Activated naive CD4-positive, alpha-beta T cell treated with Interleukin-2 at 50 U/mL for 16 hours (primary cell): ENCODE measurements around the gene ATP10D.
"Not testable (repeated sequence)": the region's sequence is repeated elsewhere in the genome, so short reads cannot be mapped to it uniquely, and the experiment has no call there.

Experiments used
- DNase-seq: peaks from one replicate; pipeline ENCODE4 v3.0.0-alpha.2; 2020

The ATP10D gene

DNA sequence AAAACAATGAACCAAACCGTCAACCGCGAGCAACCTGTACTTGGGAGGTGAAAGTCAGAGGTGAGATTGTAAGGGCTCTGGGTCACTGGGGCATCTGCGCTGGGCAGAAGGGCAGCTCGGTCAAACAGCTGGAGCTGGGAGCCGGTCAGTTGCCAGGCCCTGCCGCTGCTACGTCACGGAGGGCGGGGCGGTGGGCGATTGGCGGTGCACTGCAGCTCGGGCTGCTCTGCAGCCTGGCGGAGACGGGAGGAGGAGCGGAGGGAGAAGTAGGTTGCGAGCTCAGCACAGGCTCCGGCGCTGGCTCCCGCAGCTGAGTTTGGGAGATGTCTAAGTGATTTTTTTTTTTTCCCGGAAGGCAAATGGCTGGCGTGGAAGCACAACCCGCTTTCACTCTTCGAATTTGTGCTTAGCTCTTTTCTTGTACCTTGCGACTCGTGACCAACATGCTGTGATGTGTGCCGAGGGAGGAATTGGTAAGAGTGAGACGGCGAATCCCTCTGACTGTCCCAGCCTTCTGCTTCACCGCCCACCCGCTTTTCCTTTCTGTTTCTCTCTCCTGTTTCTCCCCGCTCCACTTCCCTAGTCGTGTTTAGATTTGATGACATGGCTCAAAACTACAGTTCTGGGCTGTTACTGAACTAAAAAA is at the start of gene ATP10D:
Gene ATP10D (plus strand): TSS at position 229 of the 646 bp plus-strand sequence. CDS start 27,266 bp downstream, outside the sequence.
- DNase-seq = peak; percentile 77

DNA sequence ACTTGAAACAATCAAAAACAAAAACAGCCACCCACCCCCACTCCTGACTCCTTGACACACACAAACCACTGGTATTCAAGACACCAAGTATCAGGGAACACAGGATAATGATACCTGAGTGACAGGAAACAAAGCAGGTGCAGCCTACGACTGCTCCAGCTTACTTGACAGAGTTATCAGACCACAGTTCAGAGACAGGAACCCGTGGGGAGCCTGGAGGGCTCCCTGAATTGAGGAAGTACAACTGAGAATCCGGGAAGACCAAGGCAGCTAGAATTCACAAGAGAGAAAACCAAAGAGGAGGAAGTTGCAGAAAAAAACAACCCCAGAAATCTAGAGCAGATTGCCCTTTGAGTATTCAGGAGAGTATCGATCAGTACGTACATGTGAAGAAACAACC is 42.1 kb upstream of the ATP10D start:
- no peak for DNase-seq

DNA sequence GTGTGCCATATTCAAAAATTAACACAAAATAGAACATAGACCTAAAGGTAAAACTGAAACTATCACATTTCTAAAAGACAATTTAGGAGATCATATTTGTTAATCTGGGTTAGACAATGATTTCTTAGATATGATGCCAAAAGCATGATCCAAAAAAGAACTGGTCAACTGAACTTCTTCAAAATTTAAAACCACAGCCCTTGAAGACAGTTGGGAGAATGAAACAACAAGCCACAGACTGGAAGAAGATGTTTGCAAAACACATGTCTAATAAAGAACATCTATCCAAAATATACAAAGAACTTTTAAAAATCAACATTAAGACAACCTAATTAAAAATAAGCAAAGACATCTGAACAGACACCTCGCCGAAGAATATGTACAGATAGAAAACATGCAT is 41.0 kb upstream of the ATP10D start:
- DNase-seq = no peak

- no peak for DNase-seq
Measured at GRCh38 chr4:47451657-47452056, 33.4 kb upstream of the ATP10D start.

DNA sequence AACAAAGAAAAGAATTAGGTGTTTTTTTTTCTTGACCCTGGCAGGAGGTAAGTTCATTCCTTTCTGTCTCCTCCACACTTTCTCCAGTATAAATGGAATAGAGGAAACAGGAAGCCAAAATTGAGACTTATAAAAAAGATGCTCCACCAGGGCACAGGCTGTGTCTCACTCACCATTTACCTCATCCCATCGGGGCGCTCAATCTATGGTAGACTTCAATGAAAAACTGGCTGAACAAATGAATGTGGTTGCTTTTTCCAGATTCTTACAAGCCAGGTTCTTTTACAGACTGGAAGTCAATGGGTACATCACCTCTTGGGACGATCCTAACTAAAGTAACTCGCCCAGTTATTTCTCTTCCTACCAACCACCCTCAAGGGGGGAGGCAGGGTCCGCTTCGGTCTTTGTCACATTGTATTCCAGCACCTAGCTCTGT is 22.3 kb upstream of the ATP10D start:
- no peak for DNase-seq

- DNase-seq = peak; percentile 98
Measured at GRCh38 chr4:47463235-47463956, 21.7 kb upstream of the ATP10D start, which contains the start of gene COMMD8. Gene COMMD8, minus strand, starts transcription at chr4:47463702. Its CDS starts 51 bp downstream, at chr4:47463651.

DNA sequence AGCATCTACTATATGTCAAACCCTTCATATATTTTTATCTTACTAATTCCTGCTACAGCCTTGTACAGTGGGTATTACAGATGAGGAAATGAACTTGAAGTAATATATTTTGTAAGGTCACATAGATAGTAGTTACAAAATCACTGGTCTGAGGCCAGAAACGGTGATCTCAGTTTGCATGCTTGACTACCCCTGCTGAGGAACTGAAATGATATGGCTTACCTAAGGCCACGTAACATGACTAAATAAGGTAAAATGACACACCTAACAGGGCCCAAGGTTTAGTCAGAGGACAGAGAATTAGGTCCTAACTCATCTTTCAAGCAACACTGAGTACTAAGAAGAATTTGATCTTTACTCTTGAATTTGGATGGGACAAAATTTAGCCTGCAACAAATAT is 20.1 kb upstream of the ATP10D start:
- DNase-seq = no peak

GRCh38 chr4:47466056-47466785 is 18.9 kb upstream of the ATP10D start:
- no peak for DNase-seq

DNA sequence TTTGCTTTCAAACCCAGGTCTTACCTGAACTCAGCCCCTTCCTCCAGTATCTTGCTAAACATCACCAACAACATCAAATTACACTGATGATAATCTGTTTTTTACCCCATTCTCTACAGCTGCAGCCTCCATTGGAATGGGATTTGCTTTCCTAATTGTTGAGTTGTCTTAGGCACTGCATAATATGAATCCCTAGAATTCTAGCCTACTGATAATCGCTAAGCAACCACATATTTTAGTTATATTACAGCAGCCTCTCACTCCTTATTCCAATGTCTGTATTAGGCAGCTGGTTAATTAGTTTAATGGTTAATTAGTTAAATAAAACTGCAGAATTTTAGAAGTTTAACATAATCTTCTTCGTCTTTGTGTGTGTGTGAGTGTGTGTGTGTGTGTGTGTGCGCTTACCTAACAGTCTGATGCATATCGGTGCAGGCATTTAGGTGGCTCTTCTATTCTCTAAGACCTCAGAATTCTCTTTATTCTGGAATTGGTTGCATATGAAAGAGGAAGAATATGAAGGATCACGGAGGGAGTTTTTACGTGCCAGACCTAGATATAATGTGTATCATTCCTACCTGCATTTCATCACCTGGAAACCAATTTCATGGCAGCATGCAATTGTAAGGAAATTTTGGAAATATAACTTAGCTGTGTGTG is 16.2 kb upstream of the ATP10D start:
- no peak for DNase-seq

DNA sequence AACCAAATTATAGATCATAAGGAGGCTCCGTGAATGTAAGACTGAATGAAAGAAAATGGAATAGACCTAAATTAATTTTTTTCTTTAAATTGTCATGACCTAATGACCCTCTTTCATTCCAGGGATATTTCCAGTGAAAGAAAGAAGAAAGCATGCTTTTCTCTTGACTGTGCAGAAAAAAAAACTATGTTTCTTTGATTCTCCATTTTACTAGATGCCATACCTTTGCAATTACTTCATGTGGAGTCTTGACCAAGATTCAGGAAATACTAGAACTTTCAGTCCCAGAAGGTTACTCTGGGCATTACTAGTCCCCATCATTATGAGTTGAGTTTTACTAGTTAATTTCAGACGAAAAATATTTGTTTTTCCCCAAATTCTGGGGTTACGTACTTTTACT is 15.1 kb upstream of the ATP10D start:
- no peak for DNase-seq

- no peak for DNase-seq
Measured at GRCh38 chr4:47471064-47471463, 14.0 kb upstream of the ATP10D start.

DNA sequence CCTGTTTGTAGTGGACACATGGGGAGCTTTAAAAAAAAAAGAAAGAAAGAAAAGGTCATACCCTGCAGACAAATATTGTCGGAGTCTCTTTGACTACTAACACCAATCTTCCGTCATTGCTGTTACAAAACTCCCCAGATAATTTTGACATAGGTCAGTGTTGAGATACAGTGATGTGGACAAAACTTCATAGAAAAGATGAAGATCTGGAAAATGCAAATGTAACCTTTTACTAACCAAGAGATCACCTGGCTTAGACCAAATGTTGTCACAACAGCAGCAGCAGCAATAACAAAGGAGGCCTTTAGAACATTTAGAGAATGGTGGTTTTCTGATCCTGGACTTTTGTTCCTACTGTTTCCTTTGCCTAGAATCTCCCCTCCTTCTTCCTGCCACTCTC is 13.5 kb upstream of the ATP10D start:
- no peak for DNase-seq

DNA sequence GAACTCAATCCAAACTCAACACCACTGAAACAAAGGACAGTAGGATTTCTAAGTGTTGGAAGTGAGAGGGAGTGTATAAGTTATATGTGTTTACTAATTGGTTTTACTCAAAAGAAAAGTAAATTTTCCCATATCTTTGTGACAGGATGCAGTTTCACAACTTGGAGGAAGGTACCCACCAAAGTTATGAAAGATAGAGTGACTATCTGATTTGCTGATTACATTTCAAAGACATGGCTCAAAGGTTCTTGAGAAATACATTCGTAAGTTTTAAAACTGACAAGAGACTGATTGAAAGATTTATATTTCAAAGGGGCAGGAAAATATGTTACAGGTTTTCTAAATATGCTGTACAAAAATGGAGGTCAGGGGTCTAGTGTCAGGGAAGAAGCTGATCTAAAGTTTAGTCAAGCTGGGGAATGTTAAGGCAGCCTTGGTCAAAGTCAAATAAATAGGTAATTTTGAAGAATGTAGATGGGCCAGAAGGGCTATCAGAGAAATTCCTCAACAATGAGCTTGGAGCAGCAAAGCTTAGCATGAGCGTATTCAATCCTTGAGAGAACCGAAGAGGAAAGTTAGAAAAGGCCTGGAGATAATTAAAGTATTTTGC is 11.8 kb upstream of the ATP10D start:
- no peak for DNase-seq

- no peak for DNase-seq
Measured at GRCh38 chr4:47474799-47475198, 10.3 kb upstream of the ATP10D start.

DNA sequence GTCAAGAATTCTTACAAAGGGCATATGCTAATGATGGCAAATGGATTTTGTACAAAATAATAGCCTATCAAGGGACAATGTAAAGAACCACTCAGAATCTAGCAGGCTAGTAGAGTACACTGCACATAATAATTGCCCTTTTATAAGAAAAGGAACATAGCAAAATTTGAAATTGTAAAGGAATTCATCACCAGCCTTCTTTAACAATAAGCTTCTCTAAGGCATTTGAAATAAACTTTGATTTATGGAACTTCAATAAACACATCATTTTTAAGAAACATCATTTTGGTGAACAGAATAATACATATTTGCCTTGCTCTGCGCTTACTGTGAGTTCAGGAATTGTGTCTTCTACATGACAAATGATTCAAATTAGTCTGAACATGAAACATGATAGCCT is 9.7 kb upstream of the ATP10D start:
- no peak for DNase-seq

GRCh38 chr4:47478804-47479203 is 6.3 kb upstream of the ATP10D start:
- DNase-seq = no peak

DNA sequence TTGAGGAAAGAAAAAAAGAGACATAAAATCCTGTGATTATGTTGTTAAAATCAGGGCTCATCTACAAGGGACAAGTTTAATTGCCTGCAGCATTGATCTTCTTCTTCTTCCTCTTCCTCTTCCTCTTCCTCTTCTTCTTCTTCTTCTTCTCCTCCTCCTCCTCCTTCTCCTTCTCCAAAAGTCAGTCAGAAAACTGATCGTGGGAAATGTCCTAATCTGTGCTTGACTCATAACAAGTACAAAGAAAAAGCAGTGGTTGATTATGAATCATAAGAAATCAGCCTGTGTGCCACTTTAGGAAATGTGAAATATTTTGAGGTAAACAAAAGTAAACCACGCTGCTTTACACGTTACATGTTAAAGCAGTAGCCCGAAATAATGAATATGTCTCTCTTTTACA is 2.7 kb upstream of the ATP10D start:
- no peak for DNase-seq

- DNase-seq = no peak
Measured at GRCh38 chr4:47483745-47484144, 1.3 kb upstream of the ATP10D start.

GRCh38 chr4:47484168-47484567 is 907 bp upstream of the ATP10D start:
- DNase-seq = no peak

GRCh38 chr4:47485768-47486167 is 693 bp downstream of the ATP10D start:
- DNase-seq = no peak

DNA sequence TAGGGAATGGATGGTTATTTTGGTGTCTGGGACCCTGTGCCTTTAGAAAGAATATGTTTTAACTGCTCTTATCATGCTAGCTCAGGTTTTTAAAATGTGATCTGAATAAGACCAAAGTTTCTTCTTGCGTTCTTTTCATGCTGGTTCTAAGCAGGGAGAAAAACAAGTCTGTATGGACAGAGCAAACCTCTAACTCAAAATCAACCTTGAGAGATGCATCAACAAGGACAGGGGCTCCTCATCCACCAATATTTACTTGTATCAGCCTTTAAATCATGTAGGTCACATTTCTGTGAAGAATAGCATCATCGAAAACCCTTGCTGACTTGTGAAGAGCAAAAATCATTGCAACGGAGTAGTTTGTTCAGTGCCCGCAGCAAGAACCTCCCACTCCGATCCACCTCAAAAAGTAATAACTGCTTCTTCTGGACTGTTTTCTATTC is 1.2 kb downstream of the ATP10D start:
- no peak for DNase-seq

GRCh38 chr4:47486727-47487126 is 1.7 kb downstream of the ATP10D start:
- not testable (repeated sequence) for DNase-seq

- DNase-seq = no peak
Measured at GRCh38 chr4:47488706-47489105, 3.6 kb downstream of the ATP10D start.
